GM18858 (cell line): ENCODE results near the gene RNF39.

Source experiments
- ATAC-seq: cut with Tn5 transposase; IDR thresholded peaks from one replicate; pipeline ENCODE4 v1.9.1; 2021; ENCODE audit not compliant: unreplicated experiment

RNF39 gene

DNA sequence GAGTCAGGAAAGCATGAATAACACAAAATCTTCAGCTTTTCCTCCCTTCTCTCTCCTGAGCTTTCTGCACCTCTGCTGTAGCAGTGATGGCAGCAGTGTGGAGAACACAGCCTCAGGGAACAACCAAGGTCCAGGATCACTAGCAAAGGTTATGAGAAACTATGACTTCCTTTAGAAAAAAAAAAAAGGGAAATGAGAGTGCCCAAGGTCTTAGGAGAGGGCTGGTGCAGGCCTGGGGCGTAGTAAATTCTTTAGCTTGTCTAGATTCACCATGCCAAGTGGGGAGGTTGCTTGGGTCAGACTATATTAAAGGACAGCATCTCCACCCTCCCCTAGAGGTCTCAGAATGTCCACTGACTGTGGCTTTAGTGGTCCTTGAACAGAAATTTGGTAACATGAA, 54.9 kb downstream of the RNF39 start:
- no peak for ATAC-seq
